ENCODE measurements around the gene NCF2.
"Not testable (repeated sequence)": the region's sequence is repeated elsewhere in the genome, so short reads cannot be mapped to it uniquely, and the experiment has no call there.

NCF2 gene, protein sequence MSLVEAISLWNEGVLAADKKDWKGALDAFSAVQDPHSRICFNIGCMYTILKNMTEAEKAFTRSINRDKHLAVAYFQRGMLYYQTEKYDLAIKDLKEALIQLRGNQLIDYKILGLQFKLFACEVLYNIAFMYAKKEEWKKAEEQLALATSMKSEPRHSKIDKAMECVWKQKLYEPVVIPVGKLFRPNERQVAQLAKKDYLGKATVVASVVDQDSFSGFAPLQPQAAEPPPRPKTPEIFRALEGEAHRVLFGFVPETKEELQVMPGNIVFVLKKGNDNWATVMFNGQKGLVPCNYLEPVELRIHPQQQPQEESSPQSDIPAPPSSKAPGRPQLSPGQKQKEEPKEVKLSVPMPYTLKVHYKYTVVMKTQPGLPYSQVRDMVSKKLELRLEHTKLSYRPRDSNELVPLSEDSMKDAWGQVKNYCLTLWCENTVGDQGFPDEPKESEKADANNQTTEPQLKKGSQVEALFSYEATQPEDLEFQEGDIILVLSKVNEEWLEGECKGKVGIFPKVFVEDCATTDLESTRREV

DNA sequence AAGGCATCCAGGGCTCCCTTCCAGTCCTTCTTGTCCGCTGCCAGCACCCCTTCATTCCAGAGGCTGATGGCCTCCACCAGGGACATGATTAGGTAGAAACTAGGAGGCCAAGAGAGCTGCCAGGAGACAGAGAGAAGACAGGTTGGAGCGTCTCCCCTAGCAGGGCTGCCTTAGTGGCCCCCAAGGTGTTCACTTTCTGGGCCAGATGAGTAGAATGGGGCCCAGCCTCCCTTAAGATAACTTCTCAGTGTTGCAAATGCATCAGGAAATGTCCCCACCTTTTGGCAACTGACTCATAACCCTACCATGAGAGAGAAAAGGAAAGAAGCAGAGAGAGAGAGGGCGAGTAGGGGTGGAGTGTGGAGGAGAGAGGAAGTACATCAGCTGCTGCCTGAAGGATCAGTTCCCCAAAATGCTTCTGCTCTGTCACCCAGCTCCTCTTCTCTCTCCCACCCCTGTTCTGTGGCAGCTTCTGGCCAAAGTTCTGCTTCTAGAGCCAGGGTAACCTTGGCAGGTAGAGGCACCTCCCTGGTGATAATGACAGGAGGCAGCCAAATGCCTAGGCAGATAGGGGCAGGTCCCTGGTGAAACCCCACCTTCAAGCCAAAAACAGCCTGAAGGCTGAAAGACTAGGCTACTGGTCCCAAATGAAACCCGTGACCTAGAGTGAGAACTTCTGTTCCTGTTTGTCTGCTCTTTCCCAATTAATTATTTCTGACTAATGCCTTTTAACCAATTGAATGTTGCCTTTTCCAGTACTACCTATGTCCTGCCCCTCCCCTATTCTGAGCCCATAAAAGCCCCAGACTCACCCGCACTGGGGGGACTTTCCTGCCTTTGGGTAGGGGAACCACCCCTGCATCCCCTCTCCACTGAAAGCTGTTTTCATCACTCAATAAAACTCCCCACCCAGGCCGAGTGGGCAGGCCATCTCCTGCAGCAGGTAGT, at the start of gene NCF2:
Gene NCF2 (minus strand): TSS at position 216 of the 948 bp plus-strand sequence. CDS start 130 bp downstream, at position 86.
- DNase-seq: no peak

GRCh38 chr1:183638649-183639387, 48.6 kb upstream of the NCF2 start:
- no peak for DNase-seq

GRCh38 chr1:183636783-183637182, 46.5 kb upstream of the NCF2 start:
- DNase-seq: peak; percentile 3

DNA sequence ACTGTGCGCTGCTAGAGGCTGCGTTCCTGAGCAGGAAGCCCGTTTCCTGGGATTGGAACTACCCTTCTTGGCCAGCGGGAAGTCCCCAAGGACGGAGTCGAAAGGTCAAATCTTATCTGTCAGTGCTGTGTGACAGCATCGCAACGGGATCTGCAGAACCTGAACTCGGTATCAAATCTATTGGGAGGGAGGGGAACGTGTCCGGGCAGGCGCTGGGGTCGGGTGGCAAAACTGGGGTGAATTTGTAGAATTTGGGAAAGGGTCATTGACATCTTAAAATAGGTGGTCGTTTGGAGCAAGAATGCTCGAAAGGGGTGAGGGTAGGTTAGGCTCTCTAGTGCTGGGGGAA, 46.0 kb upstream of the NCF2 start:
- no peak for DNase-seq

GRCh38 chr1:183635606-183636333, 45.5 kb upstream of the NCF2 start, which contains the start of gene ARPC5:
Gene ARPC5 (minus strand): TSS chr1:183635783. CDS start chr1:183635659, 124 bp downstream.
- DNase-seq: peak; percentile 89

GRCh38 chr1:183635099-183635605, 44.9 kb upstream of the NCF2 start:
- DNase-seq: no peak

DNA sequence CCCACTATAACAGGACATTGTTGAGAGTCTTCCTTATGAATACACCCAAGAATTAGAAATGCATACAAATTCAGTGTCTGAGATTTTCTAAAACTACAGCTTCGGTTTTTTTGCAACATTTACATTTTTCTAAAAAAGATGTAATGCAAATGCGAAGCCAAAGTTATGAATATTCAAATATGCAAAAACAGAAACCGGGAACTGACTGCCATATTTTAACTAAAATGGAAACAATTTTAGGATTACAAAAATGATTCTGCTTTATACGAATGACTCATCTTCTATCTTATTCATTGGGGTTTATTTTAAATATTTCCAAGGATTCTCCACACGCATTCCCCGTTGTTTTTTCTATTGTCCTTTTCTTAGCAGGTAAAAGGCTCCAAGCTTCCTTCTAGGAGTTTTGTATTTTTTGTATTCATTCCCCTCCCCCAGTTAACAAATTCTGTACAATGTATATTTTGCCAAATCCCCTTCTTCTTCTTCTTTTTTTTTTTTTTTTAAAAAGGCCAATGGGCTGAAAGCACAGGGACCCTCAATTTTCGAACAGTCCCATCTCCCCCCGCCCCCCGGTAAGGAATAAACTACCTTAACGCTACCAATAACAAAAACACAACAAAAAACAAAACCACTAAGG, 44.3 kb upstream of the NCF2 start:
- DNase-seq: no peak

- DNase-seq: peak; percentile 41
Observed at GRCh38 chr1:183633676-183634343, 43.6 kb upstream of the NCF2 start.

DNA sequence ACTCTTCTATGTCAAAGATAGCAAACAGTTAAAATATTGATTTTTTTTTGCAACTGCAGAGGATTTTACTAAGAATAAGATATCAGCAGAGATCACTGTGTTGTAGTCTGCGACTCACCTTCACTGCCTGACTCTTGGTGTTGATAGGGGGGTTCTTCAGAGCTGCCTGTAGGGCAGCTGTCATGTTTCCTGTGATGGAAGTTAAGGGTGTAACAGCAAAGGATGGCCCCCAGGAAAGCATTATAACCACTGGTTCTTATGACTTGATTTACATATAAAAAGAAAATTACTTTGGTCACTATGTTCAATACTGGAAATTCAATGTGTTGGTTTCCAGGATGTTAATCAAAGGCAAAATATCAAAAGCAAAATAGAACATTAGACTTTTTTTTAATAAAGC, 42.7 kb upstream of the NCF2 start:
- no peak for DNase-seq

GRCh38 chr1:183632114-183632513, 41.9 kb upstream of the NCF2 start:
- no peak for DNase-seq

GRCh38 chr1:183630748-183631147, 40.5 kb upstream of the NCF2 start:
- DNase-seq: no peak

- no peak for DNase-seq
Observed at GRCh38 chr1:183628537-183628936, 38.3 kb upstream of the NCF2 start.

GRCh38 chr1:183626236-183626635, 36.0 kb upstream of the NCF2 start:
- not testable (repeated sequence) for DNase-seq

- peak; percentile 8 for DNase-seq
Observed at GRCh38 chr1:183622884-183623785, 32.9 kb upstream of the NCF2 start.

- no peak for DNase-seq
Observed at GRCh38 chr1:183622013-183622412, 31.8 kb upstream of the NCF2 start.

DNA sequence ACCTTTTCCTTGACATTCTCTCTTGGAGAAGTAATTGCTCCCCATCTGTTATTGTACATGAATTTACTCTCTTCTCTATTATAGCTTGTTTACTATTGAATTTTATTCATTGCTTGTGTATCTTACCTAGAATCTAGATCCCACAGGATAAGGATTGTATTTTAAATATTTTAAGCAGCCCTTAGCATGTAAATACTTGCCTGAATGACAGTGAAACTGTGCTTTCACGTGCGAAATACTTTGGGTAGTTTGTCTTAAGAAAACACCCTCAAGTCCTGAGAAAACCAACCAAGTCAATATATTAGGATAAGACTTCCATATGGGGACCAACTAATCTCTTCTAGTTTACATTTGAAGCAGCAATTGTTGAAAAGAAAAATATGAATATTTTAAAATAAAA, 30.1 kb upstream of the NCF2 start:
- no peak for DNase-seq

GRCh38 chr1:183619781-183620180, 29.5 kb upstream of the NCF2 start:
- no peak for DNase-seq

DNA sequence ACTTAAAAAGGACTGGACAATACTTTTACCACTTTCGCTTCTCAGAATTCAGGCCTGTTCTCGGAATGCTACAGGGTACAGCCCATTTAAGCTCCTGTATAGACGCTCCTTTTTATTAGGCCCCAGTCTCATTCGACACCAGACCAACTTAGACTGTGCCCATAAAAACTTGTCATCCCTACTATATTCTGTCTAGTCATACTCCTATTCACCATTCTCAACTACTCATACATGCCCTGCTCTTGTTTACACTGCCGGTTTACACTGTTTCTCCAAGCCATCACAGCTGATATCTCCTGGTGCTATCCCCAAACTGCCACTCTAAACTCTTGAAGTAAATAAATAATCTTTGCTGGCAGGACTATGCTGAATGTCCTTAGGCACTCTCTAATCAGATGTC, 27.9 kb upstream of the NCF2 start:
- DNase-seq: not testable (repeated sequence)

DNA sequence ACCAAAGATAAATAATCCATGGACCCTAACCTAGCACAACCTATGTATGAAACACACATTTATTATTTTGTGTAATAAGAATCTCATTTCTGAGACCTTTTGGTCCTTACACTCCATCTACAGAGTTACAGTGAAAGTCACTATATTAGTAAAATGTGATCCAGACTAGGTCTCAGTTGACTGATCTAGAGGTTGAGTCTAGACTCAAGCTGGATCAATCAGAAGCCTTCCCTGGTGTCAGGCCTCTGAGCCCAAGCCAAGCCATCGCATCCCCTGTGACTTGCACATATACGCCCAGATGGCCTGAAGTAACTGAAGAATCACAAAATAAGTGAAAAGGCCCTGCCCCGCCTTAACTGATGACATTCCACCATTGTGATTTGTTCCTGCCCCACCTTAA, 22.7 kb upstream of the NCF2 start:
- not testable (repeated sequence) for DNase-seq

DNA sequence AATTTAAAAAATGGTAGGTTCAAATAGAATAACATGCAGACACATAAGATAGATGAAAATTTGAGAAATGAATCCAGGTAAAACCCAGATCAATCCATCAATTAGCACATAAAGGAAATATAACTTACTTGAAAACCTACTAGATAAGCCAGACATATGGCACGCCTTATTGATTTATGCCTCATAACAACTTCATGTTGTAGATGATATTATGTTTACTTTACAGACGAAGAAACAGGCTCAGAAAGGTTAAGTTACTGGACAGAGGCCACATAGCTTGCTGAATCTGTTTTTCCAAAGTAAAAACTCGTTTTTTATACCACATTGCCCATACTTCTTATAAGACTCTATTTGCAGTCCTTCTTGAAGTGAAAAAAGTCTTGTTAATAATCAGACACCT, 22.1 kb upstream of the NCF2 start:
- no peak for DNase-seq
